H9 (cell line): ENCODE results near the gene IQGAP2. TPM values are rescaled to one million over a fixed set of nuclear protein-coding genes. Genes with fewer than 3 reads are reported as not detected.

Source experiments
- DNase-seq: peaks from one replicate; pipeline ENCODE4 v3.0.0-alpha.2; 2017
- H2AFZ ChIP-seq: one replicate; pipeline ENCODE4 v1.6.1; 2013; ENCODE audit warnings: mild to moderate bottlenecking, low read length, control low read depth, moderate library complexity
- H2AK5ac ChIP-seq: 2 replicates; pipeline ENCODE4 v1.6.1; 2013; ENCODE audit warnings: low read length, control low read depth, mixed read lengths; ENCODE audit not compliant: insufficient read length
- H2BK120ac ChIP-seq: one replicate; pipeline ENCODE4 v1.6.1; 2013; ENCODE audit warnings: low read depth, mild to moderate bottlenecking, low read length, control low read depth, inconsistent platforms; ENCODE audit not compliant: poor library complexity, severe bottlenecking
- H2BK12ac ChIP-seq: 2 replicates; pipeline ENCODE4 v1.6.1; 2013; ENCODE audit warnings: low read length, control low read depth, mixed read lengths, low read depth; ENCODE audit not compliant: insufficient read length
- H2BK15ac ChIP-seq: 2 replicates; pipeline ENCODE4 v1.6.1; 2013; ENCODE audit warnings: low read depth, low read length, control low read depth
- H2BK20ac ChIP-seq: one replicate; pipeline ENCODE4 v1.6.1; 2013; ENCODE audit warnings: low read depth, mild to moderate bottlenecking, low read length, control low read depth, inconsistent platforms; ENCODE audit not compliant: poor library complexity, severe bottlenecking
- H2BK5ac ChIP-seq: 2 replicates; pipeline ENCODE4 v1.6.1; 2013; ENCODE audit warnings: low read length, control low read depth, mixed read lengths; ENCODE audit not compliant: insufficient read length
- H3K14ac ChIP-seq: 2 replicates; pipeline ENCODE4 v1.6.1; 2013; ENCODE audit warnings: low read length, control low read depth; ENCODE audit not compliant: insufficient read depth
- H3K18ac ChIP-seq: 2 replicates; pipeline ENCODE4 v1.6.1; 2013; ENCODE audit warnings: low read depth, mild to moderate bottlenecking, mixed read lengths, low read length, control low read depth; ENCODE audit not compliant: insufficient read length
- H3K23ac ChIP-seq: 2 replicates; pipeline ENCODE4 v1.6.1; 2013; ENCODE audit warnings: low read length, control low read depth, mixed read lengths, low read depth; ENCODE audit not compliant: insufficient read length
- H3K23me2 ChIP-seq: 2 replicates; pipeline ENCODE4 v1.6.1; 2013; ENCODE audit warnings: low read depth, mild to moderate bottlenecking, mixed read lengths, low read length, control low read depth; ENCODE audit not compliant: insufficient read length, poor library complexity, severe bottlenecking
- H3K27ac ChIP-seq: 2 replicates; pipeline ENCODE4 v1.5.1; 2013; ENCODE audit warnings: low read length, control low read depth, mixed read lengths, low read depth; ENCODE audit not compliant: insufficient read length
- H3K27me3 ChIP-seq: 2 replicates; pipeline ENCODE4 v1.6.1; 2013; ENCODE audit warnings: low read length, control low read depth, inconsistent platforms; ENCODE audit not compliant: insufficient read depth
- H3K4ac ChIP-seq: 2 replicates; pipeline ENCODE4 v1.6.1; 2013; ENCODE audit warnings: low read depth, mild to moderate bottlenecking, control low read depth, inconsistent platforms, low read length, moderate library complexity
- H3K4me1 ChIP-seq: 2 replicates; pipeline ENCODE4 v1.6.1; 2013; ENCODE audit warnings: low read length, control low read depth, inconsistent platforms; ENCODE audit not compliant: insufficient read depth
- H3K4me2 ChIP-seq: 2 replicates; pipeline ENCODE4 v1.6.1; 2013; ENCODE audit warnings: low read length, control low read depth, mixed read lengths; ENCODE audit not compliant: insufficient read length, insufficient read depth
- H3K56ac ChIP-seq: 2 replicates; pipeline ENCODE4 v1.6.1; 2013; ENCODE audit warnings: low read depth, mild to moderate bottlenecking, mixed read lengths, low read length, control low read depth; ENCODE audit not compliant: insufficient read length
- H3K79me1 ChIP-seq: 2 replicates; pipeline ENCODE4 v1.6.1; 2013; ENCODE audit warnings: low read depth, mild to moderate bottlenecking, moderate library complexity, low read length, control low read depth, inconsistent platforms; ENCODE audit not compliant: insufficient read depth, poor library complexity, severe bottlenecking
- H3K79me2 ChIP-seq: 2 replicates; pipeline ENCODE4 v1.6.1; 2013; ENCODE audit warnings: low read length, control low read depth, inconsistent platforms; ENCODE audit not compliant: insufficient read depth
- H3K9ac ChIP-seq: 2 replicates; pipeline ENCODE4 v1.6.1; 2013; ENCODE audit warnings: low read length, control low read depth, mixed read lengths; ENCODE audit not compliant: insufficient read length; ENCODE audit errors: extremely low read depth
- H3K9me3 ChIP-seq: one replicate; pipeline ENCODE4 v1.6.1; 2013; ENCODE audit warnings: low read depth, low read length, inconsistent platforms; ENCODE audit not compliant: control insufficient read depth
- H3T11ph ChIP-seq: one replicate; pipeline ENCODE4 v1.6.1; 2013; ENCODE audit warnings: mild to moderate bottlenecking, low read length, control low read depth, inconsistent platforms
- H4K20me1 ChIP-seq: one replicate; pipeline ENCODE4 v1.6.1; 2013; ENCODE audit not compliant: control insufficient read depth, insufficient read length, insufficient read depth
- H4K5ac ChIP-seq: 2 replicates; pipeline ENCODE4 v1.6.1; 2013; ENCODE audit warnings: low read depth, mild to moderate bottlenecking, mixed read lengths, low read length, control low read depth; ENCODE audit not compliant: insufficient read length
- H4K8ac ChIP-seq: replicated peaks from 2 replicates; pipeline ENCODE4 v1.6.1; 2013; ENCODE audit warnings: low read length, control low read depth, mixed read lengths, low read depth; ENCODE audit not compliant: insufficient read length
- H4K91ac ChIP-seq: 2 replicates; pipeline ENCODE4 v1.6.1; 2013; ENCODE audit warnings: low read depth, mild to moderate bottlenecking, moderate library complexity, mixed read lengths, low read length, control low read depth; ENCODE audit not compliant: insufficient read length
- H3K27ac Mint-ChIP-seq, 3 experiments: 2 replicates in 2 of 3; 3 replicates in 1 of 3; pipeline ENCODE4 v1.8.0; 2020 to 2021; ENCODE audit warnings: mixed read lengths in 3 of 3, mild to moderate bottlenecking in 1 of 3, moderate library complexity in 1 of 3
- H3K27me3 Mint-ChIP-seq: 2 replicates; pipeline ENCODE4 v1.8.0; 2021; ENCODE audit warnings: low read depth, mild to moderate bottlenecking, moderate library complexity, mixed read lengths
- H3K36me3 Mint-ChIP-seq, 3 experiments: 2 replicates in 2 of 3; 3 replicates in 1 of 3; pipeline ENCODE4 v1.8.0; 2020 to 2021; ENCODE audit warnings: low read depth in 3 of 3, mixed read lengths in 3 of 3; ENCODE audit not compliant: insufficient read depth in 1 of 3
- H3K4me1 Mint-ChIP-seq, 2 experiments: 2 replicates each; pipeline ENCODE4 v1.8.0; 2020; ENCODE audit warnings: mixed read lengths in 2 of 2
- H3K4me3 Mint-ChIP-seq, 2 experiments: 2 replicates in 1 of 2; 3 replicates in 1 of 2; pipeline ENCODE4 v1.8.0; 2020 to 2021; ENCODE audit warnings: mild to moderate bottlenecking in 2 of 2, mixed read lengths in 2 of 2, moderate library complexity in 1 of 2
- H3K9me3 Mint-ChIP-seq, 2 experiments: 2 replicates in 1 of 2; 3 replicates in 1 of 2; pipeline ENCODE4 v1.8.0; 2020; ENCODE audit warnings: mild to moderate bottlenecking in 2 of 2, mixed read lengths in 2 of 2, moderate library complexity in 1 of 2
- WGBS: extraction: QIAGEN DNeasy Blood & Tissue Kit; methylation state at CpG from one replicate; pipeline ENCODE4 v1.1.7; 2013; ENCODE audit warnings: missing lambda C conversion rate, low lambda C conversion rate, mixed read lengths; ENCODE audit not compliant: insufficient read length; ENCODE audit errors: extremely low coverage; 5-methylcytosine and 5-hydroxymethylcytosine counted together
- total RNA-seq: library from RNA; stranded (reverse); gene quantifications from 2 replicates; pipeline ENCODE4 v1.2.1, GENCODE V29; 2021
- TF ChIP-seq, protein P1 (sequence below): fragments of 200-600 bp; sonication (generic); conservative IDR thresholded peaks from 3 replicates; pipeline ENCODE4 v1.8.0; 2021; ENCODE audit warnings: antibody characterized with exemption, mild to moderate bottlenecking

IQGAP2 gene
- total RNA-seq, 1 experiment from 2014 or later, result 22.5 TPM

GRCh38 chr5:76715486-76715735 lies 312.3 kb downstream of the IQGAP2 start:
- no CpG with 5 or more reads among the region's 14 CpGs for WGBS
- Histone ChIP-seq H2BK5ac (no peak overlapping the region), H4K5ac (no peak overlapping the region), H3K27me3 (peaks cover 2% of the 10 kb centered on the region; the same call in 1 of the 2 replicates), H2BK12ac (no peak overlapping the region), H3K56ac (no peak overlapping the region), H3K79me2 (no peaks in the 10 kb centered on the region; the same call in 1 of the 2 replicates), H3K18ac (no peak overlapping the region), H2AK5ac (no peak overlapping the region), H3K14ac (no peak overlapping the region; the same call in 1 of the 2 replicates), H3K23me2 (peaks cover 18% of the 10 kb centered on the region), H4K91ac (no peak overlapping the region), H3K4me1 (peaks cover 4% of the 10 kb centered on the region; the same call in 1 of the 2 replicates), H3K23ac (no peak overlapping the region), H2BK120ac (no peak overlapping the region), H2BK15ac (no peak overlapping the region), H3K9ac (peak overlapping the region; percentile 6), H3K27ac (no peak overlapping the region), H3K4me2 (peak overlapping the region; percentile 69), H4K8ac (no peak overlapping the region), H2AFZ (no peak overlapping the region), H2BK20ac (no peak overlapping the region), H3K9me3 (no peaks in the 10 kb centered on the region), H3T11ph (no peak overlapping the region), H3K4ac (no peak overlapping the region), H4K20me1 (no peaks in the 10 kb centered on the region), H3K79me1 (peaks cover 3% of the 10 kb centered on the region)
- H3K27ac Mint-ChIP-seq, result no peak overlapping the region
- H3K9me3 Mint-ChIP-seq, result no peaks in the 10 kb centered on the region; a peak in 1 of 5 replicates
- TF ChIP-seq, protein P1, sequence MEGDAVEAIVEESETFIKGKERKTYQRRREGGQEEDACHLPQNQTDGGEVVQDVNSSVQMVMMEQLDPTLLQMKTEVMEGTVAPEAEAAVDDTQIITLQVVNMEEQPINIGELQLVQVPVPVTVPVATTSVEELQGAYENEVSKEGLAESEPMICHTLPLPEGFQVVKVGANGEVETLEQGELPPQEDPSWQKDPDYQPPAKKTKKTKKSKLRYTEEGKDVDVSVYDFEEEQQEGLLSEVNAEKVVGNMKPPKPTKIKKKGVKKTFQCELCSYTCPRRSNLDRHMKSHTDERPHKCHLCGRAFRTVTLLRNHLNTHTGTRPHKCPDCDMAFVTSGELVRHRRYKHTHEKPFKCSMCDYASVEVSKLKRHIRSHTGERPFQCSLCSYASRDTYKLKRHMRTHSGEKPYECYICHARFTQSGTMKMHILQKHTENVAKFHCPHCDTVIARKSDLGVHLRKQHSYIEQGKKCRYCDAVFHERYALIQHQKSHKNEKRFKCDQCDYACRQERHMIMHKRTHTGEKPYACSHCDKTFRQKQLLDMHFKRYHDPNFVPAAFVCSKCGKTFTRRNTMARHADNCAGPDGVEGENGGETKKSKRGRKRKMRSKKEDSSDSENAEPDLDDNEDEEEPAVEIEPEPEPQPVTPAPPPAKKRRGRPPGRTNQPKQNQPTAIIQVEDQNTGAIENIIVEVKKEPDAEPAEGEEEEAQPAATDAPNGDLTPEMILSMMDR, result no peak
- DNase-seq, result peak; percentile 33
- H3K4me1 Mint-ChIP-seq, result peaks cover 12 to 16% of the 10 kb centered on the region in 2 experiments
- H3K27me3 Mint-ChIP-seq, result peaks cover 30% of the 10 kb centered on the region
- H3K4me3 Mint-ChIP-seq, result peak overlapping the region; percentile 80 to 89
- peaks cover 3 to 4% (median 4%) of the 10 kb centered on the region in 3 experiments; a peak in 3 of 7 replicates for H3K36me3 Mint-ChIP-seq
